HG02610 (cell line): ENCODE data around the gene P4HB.

Experiments used
- ATAC-seq: cut with Tn5 transposase; IDR thresholded peaks from one replicate; pipeline ENCODE4 v1.9.1; 2021; ENCODE audit warnings: mild to moderate bottlenecking, moderate library complexity; ENCODE audit not compliant: unreplicated experiment

P4HB gene

GRCh38 chr17:81898029-81898866 lies 37.9 kb upstream of the P4HB start:
- no peak for ATAC-seq

- ATAC-seq, result no peak
These were observed 35.1 kb upstream of the P4HB start for GRCh38 chr17:81895400-81895799.

GRCh38 chr17:81891303-81891552 lies 30.9 kb upstream of the P4HB start:
- ATAC-seq, result peak; percentile 23

- ATAC-seq, result peak; percentile 18
These were observed 30.3 kb upstream of the P4HB start for GRCh38 chr17:81890447-81891302.

GRCh38 chr17:81889602-81890001 lies 29.3 kb upstream of the P4HB start:
- no peak for ATAC-seq

GRCh38 chr17:81888988-81889595 lies 28.8 kb upstream of the P4HB start:
- no peak for ATAC-seq

- ATAC-seq, result no peak
These were observed 28.0 kb upstream of the P4HB start for GRCh38 chr17:81888105-81888987.

- ATAC-seq, result no peak
These were observed 25.7 kb upstream of the P4HB start for GRCh38 chr17:81885869-81886548.

- ATAC-seq, result no peak
These were observed 25.1 kb upstream of the P4HB start for GRCh38 chr17:81885454-81885853.

- ATAC-seq, result no peak
These were observed 24.6 kb upstream of the P4HB start for GRCh38 chr17:81884968-81885367.

- no peak for ATAC-seq
These were observed 24.2 kb upstream of the P4HB start for GRCh38 chr17:81884520-81884919.

- ATAC-seq, result no peak
These were observed 18.8 kb upstream of the P4HB start for GRCh38 chr17:81879121-81879520.

- no peak for ATAC-seq
These were observed 18.0 kb upstream of the P4HB start for GRCh38 chr17:81878294-81878693.

GRCh38 chr17:81877569-81877968 lies 17.2 kb upstream of the P4HB start:
- no peak for ATAC-seq

- peak; percentile 13 for ATAC-seq
These were observed 11.3 kb upstream of the P4HB start for GRCh38 chr17:81871387-81872230.

GRCh38 chr17:81870981-81871386 lies 10.6 kb upstream of the P4HB start, which contains the start of gene ARHGDIA:
Gene ARHGDIA (minus strand): TSS chr17:81871337. CDS start chr17:81869930, 1,407 bp downstream.
- peak; percentile 41 for ATAC-seq

- peak; percentile 16 for ATAC-seq
These were observed 10.0 kb upstream of the P4HB start for GRCh38 chr17:81870131-81870980.
